Trophoblast cell (in vitro differentiated cells and primary cell): ENCODE data around the gene SNRK.

Source experiments
- DNase-seq, 2 donors: peaks; one replicate each; pipeline ENCODE4 v3.0.0-alpha.2; 2016
- H2AFZ ChIP-seq: 2 replicates; pipeline ENCODE4 v1.6.1; 2013; ENCODE audit warnings: low read length, moderate library complexity, mild to moderate bottlenecking; ENCODE audit not compliant: insufficient read depth, poor library complexity
- H2AK5ac ChIP-seq: 2 replicates; pipeline ENCODE4 v1.6.1; 2013; ENCODE audit warnings: mild to moderate bottlenecking, low read length
- H2BK120ac ChIP-seq: 2 replicates; pipeline ENCODE4 v1.6.1; 2013; ENCODE audit warnings: low read length, mild to moderate bottlenecking, moderate library complexity; ENCODE audit not compliant: insufficient read depth, poor library complexity
- H2BK12ac ChIP-seq: 2 replicates; pipeline ENCODE4 v1.6.1; 2013; ENCODE audit warnings: mild to moderate bottlenecking, low read length, moderate library complexity
- H2BK5ac ChIP-seq: 2 replicates; pipeline ENCODE4 v1.6.1; 2013; ENCODE audit warnings: low read length, low read depth, moderate library complexity, mild to moderate bottlenecking; ENCODE audit not compliant: poor library complexity
- H3K14ac ChIP-seq: 2 replicates; pipeline ENCODE4 v1.6.1; 2013; ENCODE audit warnings: mild to moderate bottlenecking, low read length
- H3K18ac ChIP-seq: 2 replicates; pipeline ENCODE4 v1.6.1; 2013; ENCODE audit warnings: mild to moderate bottlenecking, low read length
- H3K23ac ChIP-seq: 2 replicates; pipeline ENCODE4 v1.6.1; 2013; ENCODE audit warnings: low read length
- H3K27ac ChIP-seq: 2 replicates; pipeline ENCODE4 v1.5.1; 2013; ENCODE audit warnings: low read depth, mild to moderate bottlenecking, inconsistent platforms, low read length, moderate library complexity
- H3K27me3 ChIP-seq: 2 replicates; pipeline ENCODE4 v1.6.1; 2013; ENCODE audit warnings: inconsistent platforms, mild to moderate bottlenecking, low read length, moderate library complexity; ENCODE audit not compliant: insufficient read depth
- H3K36me3 ChIP-seq, 2 experiments: 1 replicate in 1 of 2; 2 replicates in 1 of 2; pipeline ENCODE4 v1.6.1; 2013; ENCODE audit warnings: low read length in 2 of 2, mild to moderate bottlenecking in 2 of 2, moderate library complexity in 1 of 2; ENCODE audit not compliant: insufficient read depth in 2 of 2, control insufficient read depth in 1 of 2
- H3K4ac ChIP-seq: 2 replicates; pipeline ENCODE4 v1.6.1; 2013; ENCODE audit warnings: low read depth, mild to moderate bottlenecking, low read length, moderate library complexity
- H3K4me1 ChIP-seq, 2 experiments: 1 replicate in 1 of 2; 2 replicates in 1 of 2; pipeline ENCODE4 v1.6.1; 2013; ENCODE audit warnings: low read length in 2 of 2, mild to moderate bottlenecking in 2 of 2, moderate library complexity in 1 of 2; ENCODE audit not compliant: insufficient read depth in 2 of 2, control insufficient read depth in 1 of 2
- H3K4me2 ChIP-seq: 2 replicates; pipeline ENCODE4 v1.6.1; 2013; ENCODE audit warnings: inconsistent platforms, mild to moderate bottlenecking, low read length, moderate library complexity
- H3K4me3 ChIP-seq: 2 replicates; pipeline ENCODE4 v1.5.1; 2013; ENCODE audit warnings: mild to moderate bottlenecking, low read depth, low read length, inconsistent platforms
- H3K79me1 ChIP-seq: one replicate; pipeline ENCODE4 v1.6.1; 2013; ENCODE audit warnings: low read length
- H3K79me2 ChIP-seq: 2 replicates; pipeline ENCODE4 v1.6.1; 2013; ENCODE audit warnings: low read length, mild to moderate bottlenecking; ENCODE audit not compliant: control insufficient read depth, insufficient read depth, poor library complexity
- H3K9ac ChIP-seq: 2 replicates; pipeline ENCODE4 v1.6.1; 2013; ENCODE audit warnings: mild to moderate bottlenecking, low read length
- H3K9me3 ChIP-seq: 2 replicates; pipeline ENCODE4 v1.6.1; 2013; ENCODE audit warnings: low read depth, mild to moderate bottlenecking, control low read depth, inconsistent platforms, low read length; ENCODE audit not compliant: insufficient read depth
- H4K12ac ChIP-seq: 2 replicates; pipeline ENCODE4 v1.6.1; 2013; ENCODE audit warnings: low read depth, mild to moderate bottlenecking, low read length, moderate library complexity
- H4K8ac ChIP-seq: 2 replicates; pipeline ENCODE4 v1.6.1; 2013; ENCODE audit warnings: low read depth, mild to moderate bottlenecking, low read length, moderate library complexity
- H4K91ac ChIP-seq: one replicate; pipeline ENCODE4 v1.6.1; 2013; ENCODE audit warnings: low read depth, mild to moderate bottlenecking, low read length, moderate library complexity
- whole genome bisulfite sequencing: extraction: QIAGEN DNeasy Blood & Tissue Kit; methylation state at CpG from one replicate; pipeline ENCODE4 v1.1.7; 2013; ENCODE audit warnings: missing lambda C conversion rate; ENCODE audit not compliant: insufficient read length, insufficient coverage; ENCODE audit errors: extremely low coverage; 5-methylcytosine and 5-hydroxymethylcytosine counted together

Gene SNRK

GRCh38 chr3:43304126-43304525 lies 17.8 kb downstream of the SNRK start:
- Histone ChIP-seq H2AFZ (no peak overlapping the region), H3K27me3 (no peaks in the 10 kb centered on the region), H3K79me1 (no peaks in the 10 kb centered on the region), H3K18ac (no peak overlapping the region), H2BK12ac (no peak overlapping the region), H3K4me2 (no peak overlapping the region), H3K79me2 (no peaks in the 10 kb centered on the region), H3K14ac (no peak overlapping the region), H2BK120ac (no peak overlapping the region), H3K4me3 (no peak overlapping the region), H2BK5ac (no peak overlapping the region), H3K36me3 (peaks cover 0 to 9% of the 10 kb centered on the region in 2 experiments), H4K8ac (no peak overlapping the region), H3K9me3 (no peaks in the 10 kb centered on the region), H3K4me1 (no peaks in the 10 kb centered on the region), H3K23ac (no peak overlapping the region), H2AK5ac (no peak overlapping the region), H3K9ac (no peak overlapping the region), H3K4ac (no peak overlapping the region), H4K12ac (no peak overlapping the region), H3K27ac (no peak overlapping the region), H4K91ac (no peak overlapping the region)
- WGBS, result no CpG with 5 or more reads among the region's 3 CpGs
- DNase-seq, result no peak

- no peak overlapping the region for H3K23ac ChIP-seq
Observed at GRCh38 chr3:43307226-43307625, 20.9 kb downstream of the SNRK start.

GRCh38 chr3:43307649-43308048 lies 21.3 kb downstream of the SNRK start:
- Histone ChIP-seq H3K36me3 (peaks cover 0 to 9% of the 10 kb centered on the region in 2 experiments), H2BK5ac (no peak overlapping the region), H3K79me2 (no peaks in the 10 kb centered on the region), H2BK12ac (no peak overlapping the region), H3K4ac (no peak overlapping the region), H3K14ac (no peak overlapping the region), H2BK120ac (no peak overlapping the region), H4K91ac (no peak overlapping the region), H3K4me2 (no peak overlapping the region), H2AFZ (no peak overlapping the region), H3K9ac (no peak overlapping the region), H3K27ac (no peak overlapping the region), H4K12ac (no peak overlapping the region), H3K4me3 (no peak overlapping the region), H3K4me1 (no peaks in the 10 kb centered on the region), H2AK5ac (no peak overlapping the region), H3K79me1 (no peaks in the 10 kb centered on the region), H3K18ac (no peak overlapping the region), H3K9me3 (no peaks in the 10 kb centered on the region), H3K27me3 (no peaks in the 10 kb centered on the region), H3K23ac (no peak overlapping the region), H4K8ac (no peak overlapping the region)
- no CpG with 5 or more reads among the region's 2 CpGs for WGBS
- DNase-seq, result no peak

More at GRCh38 chr3:43307226-43307625, 20.9 kb downstream of the SNRK start:
- no peak overlapping the region for H2BK12ac ChIP-seq
- H3K79me1 ChIP-seq, result no peaks in the 10 kb centered on the region
- no peak overlapping the region for H3K18ac ChIP-seq
- H2AFZ ChIP-seq, result no peak overlapping the region
- no peak overlapping the region for H4K8ac ChIP-seq
- no peaks in the 10 kb centered on the region for H3K4me1 ChIP-seq
- no peak overlapping the region for H4K91ac ChIP-seq
- no peak overlapping the region for H3K27ac ChIP-seq
- H3K79me2 ChIP-seq, result no peaks in the 10 kb centered on the region
- no peaks in the 10 kb centered on the region for H3K9me3 ChIP-seq
- H3K36me3 ChIP-seq, result peaks cover 0 to 9% of the 10 kb centered on the region in 2 experiments
- no peak overlapping the region for H3K4me2 ChIP-seq
- no peak overlapping the region for H3K4me3 ChIP-seq
- no peak overlapping the region for H2BK5ac ChIP-seq
- no peak overlapping the region for H2AK5ac ChIP-seq
- H3K9ac ChIP-seq, result no peak overlapping the region
- no peaks in the 10 kb centered on the region for H3K27me3 ChIP-seq
- WGBS, result no CpG with 5 or more reads among the region's 3 CpGs
- no peak for DNase-seq
- H3K4ac ChIP-seq, result no peak overlapping the region
- H3K14ac ChIP-seq, result no peak overlapping the region
- H2BK120ac ChIP-seq, result no peak overlapping the region
- H4K12ac ChIP-seq, result no peak overlapping the region

GRCh38 chr3:43309372-43310305 lies 23.3 kb downstream of the SNRK start:
- no peak overlapping the region for H4K12ac ChIP-seq
- H4K8ac ChIP-seq, result no peak overlapping the region
- H3K23ac ChIP-seq, result no peak overlapping the region
- no peak overlapping the region for H2BK12ac ChIP-seq
- peaks cover 0 to 3% of the 10 kb centered on the region in 2 experiments for H3K36me3 ChIP-seq
- H3K18ac ChIP-seq, result no peak overlapping the region
- H2AK5ac ChIP-seq, result no peak overlapping the region
- no CpG with 5 or more reads among the region's 12 CpGs for WGBS
- H3K27ac ChIP-seq, result no peak overlapping the region
- H3K4me1 ChIP-seq, result no peaks in the 10 kb centered on the region
- H3K4me2 ChIP-seq, result no peak overlapping the region
- no peak overlapping the region for H3K4ac ChIP-seq
- H2AFZ ChIP-seq, result no peak overlapping the region
- no peaks in the 10 kb centered on the region for H3K9me3 ChIP-seq
- no peak overlapping the region for H4K91ac ChIP-seq
- no peak overlapping the region for H2BK120ac ChIP-seq
- no peaks in the 10 kb centered on the region for H3K79me2 ChIP-seq
- no peak for DNase-seq
- H3K27me3 ChIP-seq, result no peaks in the 10 kb centered on the region
- no peaks in the 10 kb centered on the region for H3K79me1 ChIP-seq
- no peak overlapping the region for H2BK5ac ChIP-seq
- no peak overlapping the region for H3K9ac ChIP-seq
- H3K4me3 ChIP-seq, result no peak overlapping the region
- H3K14ac ChIP-seq, result no peak overlapping the region
